ENCODE measurements around the gene ARSG.

DNA sequence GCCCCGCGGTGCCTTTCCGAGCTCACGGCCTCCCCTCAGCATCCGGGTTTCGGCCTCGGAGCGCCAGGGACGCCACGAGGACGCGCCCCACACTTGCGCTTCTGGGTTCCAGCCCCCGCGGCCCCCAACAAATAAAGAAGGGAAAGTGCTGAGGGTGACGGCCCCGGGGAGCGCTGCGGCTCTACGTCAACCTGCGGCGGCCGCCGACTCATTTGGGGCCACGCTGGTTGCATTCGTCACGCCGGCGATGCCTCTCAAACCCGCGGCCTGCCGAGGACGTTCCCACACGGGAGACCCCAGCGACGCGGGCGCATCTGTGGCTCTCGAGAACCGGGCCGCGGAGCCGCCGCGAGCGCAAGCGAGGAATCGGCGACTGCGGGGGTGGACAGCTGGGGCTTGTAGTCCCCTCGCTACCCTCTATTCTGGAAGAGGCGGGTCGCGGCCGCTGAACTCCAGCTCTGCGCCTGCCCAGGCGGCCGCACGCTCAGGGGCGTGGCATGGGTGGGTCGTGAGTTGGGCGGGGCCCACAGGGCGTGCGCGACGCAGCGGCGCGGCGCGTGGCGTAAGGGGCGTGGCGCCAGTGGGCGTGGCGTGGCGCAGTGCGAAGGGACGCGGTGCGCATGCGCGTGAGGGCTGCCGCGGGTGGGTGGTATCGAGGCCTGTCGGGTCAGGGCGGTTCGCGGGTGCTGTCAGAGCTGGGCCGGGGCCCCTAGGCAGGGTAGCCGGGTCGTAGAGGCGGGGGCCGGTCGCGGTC lies 43.7 kb upstream of the ARSG start, which contains the start of gene AMZ2:
- TF ChIP-seq, protein P1, sequence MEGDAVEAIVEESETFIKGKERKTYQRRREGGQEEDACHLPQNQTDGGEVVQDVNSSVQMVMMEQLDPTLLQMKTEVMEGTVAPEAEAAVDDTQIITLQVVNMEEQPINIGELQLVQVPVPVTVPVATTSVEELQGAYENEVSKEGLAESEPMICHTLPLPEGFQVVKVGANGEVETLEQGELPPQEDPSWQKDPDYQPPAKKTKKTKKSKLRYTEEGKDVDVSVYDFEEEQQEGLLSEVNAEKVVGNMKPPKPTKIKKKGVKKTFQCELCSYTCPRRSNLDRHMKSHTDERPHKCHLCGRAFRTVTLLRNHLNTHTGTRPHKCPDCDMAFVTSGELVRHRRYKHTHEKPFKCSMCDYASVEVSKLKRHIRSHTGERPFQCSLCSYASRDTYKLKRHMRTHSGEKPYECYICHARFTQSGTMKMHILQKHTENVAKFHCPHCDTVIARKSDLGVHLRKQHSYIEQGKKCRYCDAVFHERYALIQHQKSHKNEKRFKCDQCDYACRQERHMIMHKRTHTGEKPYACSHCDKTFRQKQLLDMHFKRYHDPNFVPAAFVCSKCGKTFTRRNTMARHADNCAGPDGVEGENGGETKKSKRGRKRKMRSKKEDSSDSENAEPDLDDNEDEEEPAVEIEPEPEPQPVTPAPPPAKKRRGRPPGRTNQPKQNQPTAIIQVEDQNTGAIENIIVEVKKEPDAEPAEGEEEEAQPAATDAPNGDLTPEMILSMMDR (IDR thresholded peaks at IDR 0.05) = no peak
- TF ChIP-seq POLR2AphosphoS5 (IDR thresholded peaks at IDR 0.05) (peak; percentile 88), POLR2A (IDR thresholded peaks at IDR 0.05) (peak; percentile 87 to 92)

Data from gastroesophageal sphincter (tissue), 3 donors.